K562 (cell line): ENCODE results near the gene NEK5.

Source experiments
- POLR2A ChIP-seq: fragments of 450-650 bp; conservative IDR thresholded peaks from 2 replicates; pipeline ENCODE4 v1.6.1; 2016
- SAFB2 ChIP-seq: fragments of 200-400 bp; formaldehyde crosslinking; IDR thresholded peaks from 2 replicates; pipeline ENCODE4 v1.6.1; 2018; ENCODE audit warnings: borderline replicate concordance, low read length, low read depth, moderate library complexity; ENCODE audit not compliant: severe bottlenecking
- TF ChIP-seq, protein P1 (sequence below): IDR thresholded peaks from 3 replicates; pipeline ENCODE4 v1.6.1; 2011; ENCODE audit warnings: borderline replicate concordance, mild to moderate bottlenecking; ENCODE audit not compliant: insufficient read length, insufficient read depth
- TF ChIP-seq, protein P2 (sequence below): fragments of 250-450 bp; sonication (Bioruptor Pico); IDR thresholded peaks from 2 replicates; pipeline ENCODE4 v1.8.0; 2022; ENCODE audit warnings: moderate library complexity, mild to moderate bottlenecking, inconsistent platforms
- TF ChIP-seq, protein P3 (sequence below), 3 experiments: IDR thresholded peaks in 2 of 3; conservative IDR thresholded peaks in 1 of 3; 2 replicates each; pipeline ENCODE4 v1.5.1; 2011 to 2012; ENCODE audit warnings: low read length in 3 of 3, mild to moderate bottlenecking in 3 of 3, control low read depth in 2 of 3, improper control_type of control experiment in 1 of 3, inconsistent platforms in 1 of 3, low read depth in 1 of 3, mixed read lengths in 1 of 3, moderate library complexity in 1 of 3; ENCODE audit not compliant: insufficient read depth in 2 of 3

DNA sequence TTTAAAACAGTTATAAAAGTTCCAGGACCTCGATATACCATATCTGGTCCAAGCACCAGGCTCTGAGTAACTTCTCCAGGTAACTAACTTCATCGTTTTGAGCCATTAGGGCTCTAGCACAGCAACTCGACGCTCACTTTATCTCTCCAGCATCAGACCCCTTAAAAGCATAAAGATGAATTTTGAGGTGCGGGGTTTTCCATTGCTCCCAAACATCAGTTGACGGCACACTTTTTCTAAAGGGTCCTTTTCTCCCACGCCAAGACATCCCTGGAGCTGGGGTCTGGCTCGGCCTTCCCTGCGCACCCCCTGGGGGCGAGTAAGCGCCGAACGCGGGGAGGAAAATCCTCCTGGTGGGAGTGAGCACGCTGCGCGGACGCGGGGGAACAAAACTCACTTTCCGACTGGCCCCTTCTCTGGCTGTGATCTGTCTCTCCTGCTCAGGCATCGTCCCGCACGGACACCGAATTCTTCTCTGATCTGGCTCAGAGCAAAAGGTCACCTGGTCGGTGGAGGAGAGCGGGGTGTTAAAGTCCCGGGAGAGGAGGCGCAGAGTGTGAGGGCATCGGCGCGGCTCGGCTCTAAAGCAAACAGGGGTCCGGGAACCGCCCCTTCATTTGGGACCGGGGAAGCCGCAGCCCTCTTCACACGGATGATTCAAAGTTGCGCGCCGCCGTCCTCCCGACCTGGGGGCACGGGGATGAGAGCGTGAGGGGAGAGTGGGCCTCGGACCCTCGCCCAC lies 117.8 kb downstream of the NEK5 start, which contains the start of gene ATP7B:
- TF ChIP-seq, protein P1, sequence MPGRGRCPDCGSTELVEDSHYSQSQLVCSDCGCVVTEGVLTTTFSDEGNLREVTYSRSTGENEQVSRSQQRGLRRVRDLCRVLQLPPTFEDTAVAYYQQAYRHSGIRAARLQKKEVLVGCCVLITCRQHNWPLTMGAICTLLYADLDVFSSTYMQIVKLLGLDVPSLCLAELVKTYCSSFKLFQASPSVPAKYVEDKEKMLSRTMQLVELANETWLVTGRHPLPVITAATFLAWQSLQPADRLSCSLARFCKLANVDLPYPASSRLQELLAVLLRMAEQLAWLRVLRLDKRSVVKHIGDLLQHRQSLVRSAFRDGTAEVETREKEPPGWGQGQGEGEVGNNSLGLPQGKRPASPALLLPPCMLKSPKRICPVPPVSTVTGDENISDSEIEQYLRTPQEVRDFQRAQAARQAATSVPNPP = no peak
- TF ChIP-seq SAFB2 = no peak
- TF ChIP-seq, protein P2, sequence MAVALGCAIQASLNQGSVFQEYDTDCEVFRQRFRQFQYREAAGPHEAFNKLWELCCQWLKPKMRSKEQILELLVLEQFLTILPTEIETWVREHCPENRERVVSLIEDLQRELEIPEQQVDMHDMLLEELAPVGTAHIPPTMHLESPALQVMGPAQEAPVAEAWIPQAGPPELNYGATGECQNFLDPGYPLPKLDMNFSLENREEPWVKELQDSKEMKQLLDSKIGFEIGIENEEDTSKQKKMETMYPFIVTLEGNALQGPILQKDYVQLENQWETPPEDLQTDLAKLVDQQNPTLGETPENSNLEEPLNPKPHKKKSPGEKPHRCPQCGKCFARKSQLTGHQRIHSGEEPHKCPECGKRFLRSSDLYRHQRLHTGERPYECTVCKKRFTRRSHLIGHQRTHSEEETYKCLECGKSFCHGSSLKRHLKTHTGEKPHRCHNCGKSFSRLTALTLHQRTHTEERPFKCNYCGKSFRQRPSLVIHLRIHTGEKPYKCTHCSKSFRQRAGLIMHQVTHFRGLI (CRISPR knock-in tag) = no peak
- TF ChIP-seq, protein P3, sequence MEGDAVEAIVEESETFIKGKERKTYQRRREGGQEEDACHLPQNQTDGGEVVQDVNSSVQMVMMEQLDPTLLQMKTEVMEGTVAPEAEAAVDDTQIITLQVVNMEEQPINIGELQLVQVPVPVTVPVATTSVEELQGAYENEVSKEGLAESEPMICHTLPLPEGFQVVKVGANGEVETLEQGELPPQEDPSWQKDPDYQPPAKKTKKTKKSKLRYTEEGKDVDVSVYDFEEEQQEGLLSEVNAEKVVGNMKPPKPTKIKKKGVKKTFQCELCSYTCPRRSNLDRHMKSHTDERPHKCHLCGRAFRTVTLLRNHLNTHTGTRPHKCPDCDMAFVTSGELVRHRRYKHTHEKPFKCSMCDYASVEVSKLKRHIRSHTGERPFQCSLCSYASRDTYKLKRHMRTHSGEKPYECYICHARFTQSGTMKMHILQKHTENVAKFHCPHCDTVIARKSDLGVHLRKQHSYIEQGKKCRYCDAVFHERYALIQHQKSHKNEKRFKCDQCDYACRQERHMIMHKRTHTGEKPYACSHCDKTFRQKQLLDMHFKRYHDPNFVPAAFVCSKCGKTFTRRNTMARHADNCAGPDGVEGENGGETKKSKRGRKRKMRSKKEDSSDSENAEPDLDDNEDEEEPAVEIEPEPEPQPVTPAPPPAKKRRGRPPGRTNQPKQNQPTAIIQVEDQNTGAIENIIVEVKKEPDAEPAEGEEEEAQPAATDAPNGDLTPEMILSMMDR (IDR thresholded peaks at IDR 0.05 in 2 of 3, conservative IDR thresholded peaks at IDR 0.05 in 1 of 3; ENCODE audit: insufficient read depth in 2 of 3, low read depth in 1 of 3, low read length in 3 of 3) = peak in 2 of 3 experiments; percentile 18 to 29; a peak in 2 of 6 replicates
- no peak for TF ChIP-seq POLR2A
